ENCODE results near the gene KATNB1.

Gene KATNB1

DNA sequence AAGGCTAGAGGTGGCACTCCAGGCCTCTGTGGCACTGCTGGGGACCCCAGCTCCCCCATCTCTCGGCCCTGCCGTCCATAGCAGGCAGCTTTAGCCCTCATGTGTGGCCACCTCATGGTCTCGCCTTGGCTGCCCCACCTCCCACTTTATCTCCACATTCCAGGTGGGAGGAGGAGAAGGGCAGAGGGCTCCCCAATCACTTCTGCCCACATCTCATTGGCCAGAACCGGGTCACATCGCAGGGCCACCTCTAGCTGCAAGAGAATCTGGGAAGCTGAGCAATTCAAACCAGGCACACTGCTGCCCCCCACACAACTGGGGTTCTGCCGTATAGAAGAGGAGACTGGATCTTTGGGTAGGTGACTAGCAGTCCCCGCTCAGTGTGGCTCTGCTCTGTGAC is 39.3 kb upstream of the KATNB1 start:
- TF ChIP-seq, protein P1, sequence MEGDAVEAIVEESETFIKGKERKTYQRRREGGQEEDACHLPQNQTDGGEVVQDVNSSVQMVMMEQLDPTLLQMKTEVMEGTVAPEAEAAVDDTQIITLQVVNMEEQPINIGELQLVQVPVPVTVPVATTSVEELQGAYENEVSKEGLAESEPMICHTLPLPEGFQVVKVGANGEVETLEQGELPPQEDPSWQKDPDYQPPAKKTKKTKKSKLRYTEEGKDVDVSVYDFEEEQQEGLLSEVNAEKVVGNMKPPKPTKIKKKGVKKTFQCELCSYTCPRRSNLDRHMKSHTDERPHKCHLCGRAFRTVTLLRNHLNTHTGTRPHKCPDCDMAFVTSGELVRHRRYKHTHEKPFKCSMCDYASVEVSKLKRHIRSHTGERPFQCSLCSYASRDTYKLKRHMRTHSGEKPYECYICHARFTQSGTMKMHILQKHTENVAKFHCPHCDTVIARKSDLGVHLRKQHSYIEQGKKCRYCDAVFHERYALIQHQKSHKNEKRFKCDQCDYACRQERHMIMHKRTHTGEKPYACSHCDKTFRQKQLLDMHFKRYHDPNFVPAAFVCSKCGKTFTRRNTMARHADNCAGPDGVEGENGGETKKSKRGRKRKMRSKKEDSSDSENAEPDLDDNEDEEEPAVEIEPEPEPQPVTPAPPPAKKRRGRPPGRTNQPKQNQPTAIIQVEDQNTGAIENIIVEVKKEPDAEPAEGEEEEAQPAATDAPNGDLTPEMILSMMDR (IDR thresholded peaks at IDR 0.05; ENCODE audit: low read length), result no peak
- TF ChIP-seq EZH2 (IDR thresholded peaks at IDR 0.05; ENCODE audit: borderline replicate concordance, low read length), result no peak
- Histone ChIP-seq H4K20me1 (ENCODE audit: insufficient read depth, low read length) (no peaks in the 10 kb centered on the region), H3K9me2 (ENCODE audit: low read depth, low read length) (no peaks in the 10 kb centered on the region), H3K4me2 (ENCODE audit: low read length) (no peak overlapping the region), H3F3A (ENCODE audit: insufficient read depth, low read length) (no peaks in the 10 kb centered on the region), H3K9me3 (ENCODE audit: low read length) (no peaks in the 10 kb centered on the region), H3K27me3 (ENCODE audit: insufficient read depth, low read length) (no peaks in the 10 kb centered on the region; the same call in 1 of the 2 replicates), H3K4me3 (ENCODE audit: low read depth, low read length, poor library complexity, severe bottlenecking) (no peak overlapping the region), H3K4me1 (ENCODE audit: insufficient read depth, low read length, severe bottlenecking) (no peaks in the 10 kb centered on the region), H3K9ac (ENCODE audit: low read length) (no peak overlapping the region), H2AFZ (ENCODE audit: low read length) (no peak overlapping the region), H3K27ac (ENCODE audit: low read depth, low read length, poor library complexity, severe bottlenecking) (no peak overlapping the region), H3K36me3 (ENCODE audit: insufficient read depth, low read length) (no peaks in the 10 kb centered on the region), H3K79me2 (ENCODE audit: insufficient read depth, low read length) (no peaks in the 10 kb centered on the region)

DNA sequence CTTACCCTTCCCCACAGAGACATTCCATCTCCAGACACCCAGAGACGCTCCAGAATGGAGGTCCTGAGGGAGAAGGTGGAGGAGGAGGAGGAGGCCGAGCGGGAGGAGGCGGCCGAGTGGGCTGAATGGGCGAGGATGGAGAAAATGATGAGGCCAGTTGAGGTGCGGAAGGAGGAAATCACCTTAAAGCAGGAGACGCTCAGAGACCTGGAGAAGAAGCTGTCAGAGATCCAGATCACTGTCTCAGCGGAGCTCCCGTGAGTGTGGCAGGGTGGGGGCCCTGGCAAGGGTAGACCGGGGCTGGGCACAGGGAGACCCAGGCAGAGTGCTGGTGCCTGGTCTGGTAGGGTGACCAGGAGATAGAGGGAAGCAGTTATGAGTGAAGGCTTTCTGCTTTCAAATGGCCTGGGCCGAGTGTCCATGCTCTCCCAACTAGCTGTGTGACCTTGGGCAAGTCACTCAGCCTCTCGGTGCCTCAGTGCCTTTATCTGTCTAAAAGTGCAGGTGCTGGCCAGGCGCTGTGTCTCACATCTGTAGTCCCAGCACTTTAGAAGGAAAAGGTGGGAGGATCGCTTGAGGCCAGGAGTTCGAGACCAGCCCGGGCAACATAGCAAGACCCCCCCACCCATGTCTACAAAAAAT is 37.6 kb upstream of the KATNB1 start:
- no peaks in the 10 kb centered on the region for H3F3A ChIP-seq (ENCODE audit: insufficient read depth, low read length)
- H3K9me3 ChIP-seq (ENCODE audit: low read length), result no peaks in the 10 kb centered on the region
- H3K9ac ChIP-seq (ENCODE audit: low read length), result no peak overlapping the region
- H3K36me3 ChIP-seq (ENCODE audit: insufficient read depth, low read length), result no peaks in the 10 kb centered on the region
- TF ChIP-seq, protein P1 (IDR thresholded peaks at IDR 0.05; ENCODE audit: low read length), result no peak
- no peak for TF ChIP-seq EZH2 (IDR thresholded peaks at IDR 0.05; ENCODE audit: borderline replicate concordance, low read length)
- H4K20me1 ChIP-seq (ENCODE audit: insufficient read depth, low read length), result no peaks in the 10 kb centered on the region
- H3K9me2 ChIP-seq (ENCODE audit: low read depth, low read length), result no peaks in the 10 kb centered on the region
- no peak overlapping the region for H2AFZ ChIP-seq (ENCODE audit: low read length)
- no peak overlapping the region for H3K4me2 ChIP-seq (ENCODE audit: low read length)
- H3K4me3 ChIP-seq (ENCODE audit: low read depth, low read length, poor library complexity, severe bottlenecking), result no peak overlapping the region
- no peak overlapping the region for H3K27ac ChIP-seq (ENCODE audit: low read depth, low read length, poor library complexity, severe bottlenecking)
- no peaks in the 10 kb centered on the region for H3K4me1 ChIP-seq (ENCODE audit: insufficient read depth, low read length, severe bottlenecking)
- H3K27me3 ChIP-seq (ENCODE audit: insufficient read depth, low read length), result no peaks in the 10 kb centered on the region; the same call in 1 of the 2 replicates
- no peaks in the 10 kb centered on the region for H3K79me2 ChIP-seq (ENCODE audit: insufficient read depth, low read length)

DNA sequence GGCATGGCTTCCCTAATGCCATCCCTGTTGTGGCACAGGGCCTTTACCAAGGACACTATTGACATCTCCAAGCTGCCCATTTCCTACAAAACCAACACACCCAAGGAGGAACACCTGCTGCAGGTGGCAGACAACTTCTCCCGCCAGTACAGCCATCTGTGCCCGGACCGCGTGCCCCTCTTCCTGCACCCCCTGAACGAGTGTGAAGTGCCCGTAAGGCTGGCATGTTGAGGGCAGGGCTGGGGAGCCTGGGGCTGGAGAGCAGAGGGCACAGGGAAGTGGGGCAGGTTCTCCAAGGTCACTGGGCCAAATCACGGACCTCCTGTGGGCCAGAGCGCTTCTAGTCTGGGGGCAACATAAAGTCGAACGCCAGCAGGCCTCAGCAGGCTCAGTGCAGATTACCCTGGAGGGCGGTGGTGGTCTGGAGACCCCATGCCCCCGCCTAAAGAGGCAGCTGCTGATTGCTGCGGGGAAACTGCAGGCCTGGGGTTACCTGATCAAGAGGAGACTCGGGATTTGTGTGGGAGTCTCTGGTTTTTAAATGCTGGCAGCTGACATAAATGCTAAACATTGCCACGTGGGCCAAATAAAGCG is 36.7 kb upstream of the KATNB1 start:
- H3K4me1 ChIP-seq (ENCODE audit: insufficient read depth, low read length, severe bottlenecking), result no peaks in the 10 kb centered on the region
- H3K27ac ChIP-seq (ENCODE audit: low read depth, low read length, poor library complexity, severe bottlenecking), result no peak overlapping the region
- no peaks in the 10 kb centered on the region for H4K20me1 ChIP-seq (ENCODE audit: insufficient read depth, low read length)
- H3K4me3 ChIP-seq (ENCODE audit: low read depth, low read length, poor library complexity, severe bottlenecking), result no peak overlapping the region
- no peaks in the 10 kb centered on the region; the same call in 1 of the 2 replicates for H3K27me3 ChIP-seq (ENCODE audit: insufficient read depth, low read length)
- no peaks in the 10 kb centered on the region for H3K9me3 ChIP-seq (ENCODE audit: low read length)
- H3K9ac ChIP-seq (ENCODE audit: low read length), result no peak overlapping the region
- TF ChIP-seq EZH2 (IDR thresholded peaks at IDR 0.05; ENCODE audit: borderline replicate concordance, low read length), result no peak
- TF ChIP-seq, protein P1 (IDR thresholded peaks at IDR 0.05; ENCODE audit: low read length), result no peak
- H3F3A ChIP-seq (ENCODE audit: insufficient read depth, low read length), result no peaks in the 10 kb centered on the region
- H3K9me2 ChIP-seq (ENCODE audit: low read depth, low read length), result no peaks in the 10 kb centered on the region
- H3K36me3 ChIP-seq (ENCODE audit: insufficient read depth, low read length), result no peaks in the 10 kb centered on the region
- no peaks in the 10 kb centered on the region for H3K79me2 ChIP-seq (ENCODE audit: insufficient read depth, low read length)
- H2AFZ ChIP-seq (ENCODE audit: low read length), result no peak overlapping the region
- no peak overlapping the region for H3K4me2 ChIP-seq (ENCODE audit: low read length)
